GM12878 (cell line): ENCODE results near the gene MRPL54. TPM values are rescaled to one million over a fixed set of nuclear protein-coding genes. Genes with fewer than 3 reads are reported as not detected.
A peak's percentile ranks its signal among the peaks of the same experiment; 100 is the strongest.

Source experiments
- CREB1 ChIP-seq: IDR thresholded peaks from 2 replicates; pipeline ENCODE4 v1.6.1; 2012; ENCODE audit warnings: low read depth, mild to moderate bottlenecking, inconsistent platforms
- CREM ChIP-seq: IDR thresholded peaks from 2 replicates; pipeline ENCODE4 v1.6.1; 2014; ENCODE audit warnings: antibody characterized with exemption, low read depth
- E4F1 ChIP-seq: fragments of 450-650 bp; IDR thresholded peaks from 2 replicates; pipeline ENCODE4 v1.6.1; 2018; ENCODE audit warnings: borderline replicate concordance, mild to moderate bottlenecking; ENCODE audit not compliant: partially characterized antibody
- HDAC2 ChIP-seq: fragments of 200-600 bp; sonication (generic); IDR thresholded peaks from 2 replicates; pipeline ENCODE4 v1.6.1; 2017
- HDGF ChIP-seq: fragments of 450-650 bp; IDR thresholded peaks from 2 replicates; pipeline ENCODE4 v1.6.1; 2016; ENCODE audit warnings: antibody characterized with exemption
- MTA2 ChIP-seq: fragments of 450-650 bp; IDR thresholded peaks from 2 replicates; pipeline ENCODE4 v1.6.1; 2016; ENCODE audit warnings: low read depth, mild to moderate bottlenecking, moderate library complexity
- MTA3 ChIP-seq: IDR thresholded peaks from 2 replicates; pipeline ENCODE4 v1.6.1; 2012; ENCODE audit warnings: low read length, inconsistent platforms, borderline replicate concordance
- NR2C2 ChIP-seq: IDR thresholded peaks from 2 replicates; pipeline ENCODE4 v1.6.1; 2011; ENCODE audit warnings: borderline replicate concordance, low read depth; ENCODE audit not compliant: control insufficient read depth, insufficient read length
- RELA ChIP-seq: fragments of 450-650 bp; IDR thresholded peaks from 2 replicates; pipeline ENCODE4 v1.8.0; 2014; ENCODE audit warnings: borderline replicate concordance; ENCODE audit not compliant: partially characterized antibody
- SRF ChIP-seq, 2 experiments: IDR thresholded peaks; 2 replicates each; pipeline ENCODE4 v1.6.1; 2011; ENCODE audit warnings: low read depth in 2 of 2, low read length in 2 of 2, mild to moderate bottlenecking in 1 of 2, moderate library complexity in 1 of 2
- YY1 ChIP-seq: IDR thresholded peaks from 2 replicates; pipeline ENCODE4 v1.6.1; 2011; ENCODE audit warnings: low read depth, mild to moderate bottlenecking, low read length
- ZBTB11 ChIP-seq: fragments of 450-650 bp; formaldehyde crosslinking; IDR thresholded peaks from 2 replicates; pipeline ENCODE4 v1.5.0; 2022; ENCODE audit warnings: mild to moderate bottlenecking, missing genetic modification characterization
- ZBTB40 ChIP-seq: fragments of 450-650 bp; IDR thresholded peaks from 2 replicates; pipeline ENCODE4 v1.6.1; 2016; ENCODE audit warnings: mild to moderate bottlenecking, moderate library complexity, borderline replicate concordance
- polyA plus RNA-seq, 11 experiments: library from polyadenylated mRNA; depleted of rRNA in 4 of 11; unstranded in 6 of 11; stranded (reverse) in 5 of 11; fragments of >200 nt; fragmentation: Nextera tagmentation in 4 of 11; fragmentation: Illumina TruSeq in 1 of 11; extraction: Ambion mirVana in 4 of 11; extraction: Trizol in 1 of 11; gene quantifications; 1 replicate in 1 of 11; 2 replicates in 10 of 11; pipeline versions ENCODE4 v1.2.1 to v1.2.3, GENCODE V29; 2011 to 2016; ENCODE audit warnings: inconsistent platforms in 2 of 11, missing spikeins in 2 of 11, low read depth in 1 of 11
- total RNA-seq, 4 experiments: library from RNA; depleted of rRNA in 3 of 4; stranded (reverse); fragments of >200 nt in 3 of 4; fragmentation: Illumina TruSeq in 1 of 4; extraction: Trizol in 1 of 4; gene quantifications; 2 replicates each; pipeline versions ENCODE4 v1.2.1 to v1.2.3, GENCODE V29; 2013 to 2021
- TF ChIP-seq, protein P1 (sequence below), 3 experiments: IDR thresholded peaks in 2 of 3; conservative IDR thresholded peaks in 1 of 3; 2 replicates each; pipeline ENCODE4 v1.5.1; 2011; ENCODE audit warnings: low read depth in 3 of 3, low read length in 3 of 3, mild to moderate bottlenecking in 3 of 3, control low read depth in 2 of 3, moderate library complexity in 2 of 3, inconsistent platforms in 1 of 3, mixed read lengths in 1 of 3; ENCODE audit not compliant: control insufficient read depth in 2 of 3, insufficient read depth in 1 of 3; ENCODE audit errors: extremely low read depth in 1 of 3

Gene MRPL54
- total and polyA plus RNA-seq, 10 of the 15 experiments (the other 5 are each of a cell fraction or from before 2014, with no cell fraction given), result 3.1 to 98.7 (median 75.2) TPM

GRCh38 chr19:3762501-3763459 is at the start of gene MRPL54 (continued):
- peak; percentile 98 for TF ChIP-seq HDGF
- TF ChIP-seq SRF (IDR thresholded peaks at IDR 0.05; ENCODE audit: low read depth in 2 of 2, low read length in 2 of 2), result peak; percentile 84 to 94
- TF ChIP-seq CREB1, result peak; percentile 97
- TF ChIP-seq E4F1, result peak; percentile 66
- TF ChIP-seq ZBTB11 (CRISPR knock-in tag), result 0 out of 2 replicates have a peak, but pooled peaks have one; percentile 10
- TF ChIP-seq MTA3, result no peak
- no peak for TF ChIP-seq MTA2
- no peak for TF ChIP-seq HDAC2
- TF ChIP-seq, protein P1, sequence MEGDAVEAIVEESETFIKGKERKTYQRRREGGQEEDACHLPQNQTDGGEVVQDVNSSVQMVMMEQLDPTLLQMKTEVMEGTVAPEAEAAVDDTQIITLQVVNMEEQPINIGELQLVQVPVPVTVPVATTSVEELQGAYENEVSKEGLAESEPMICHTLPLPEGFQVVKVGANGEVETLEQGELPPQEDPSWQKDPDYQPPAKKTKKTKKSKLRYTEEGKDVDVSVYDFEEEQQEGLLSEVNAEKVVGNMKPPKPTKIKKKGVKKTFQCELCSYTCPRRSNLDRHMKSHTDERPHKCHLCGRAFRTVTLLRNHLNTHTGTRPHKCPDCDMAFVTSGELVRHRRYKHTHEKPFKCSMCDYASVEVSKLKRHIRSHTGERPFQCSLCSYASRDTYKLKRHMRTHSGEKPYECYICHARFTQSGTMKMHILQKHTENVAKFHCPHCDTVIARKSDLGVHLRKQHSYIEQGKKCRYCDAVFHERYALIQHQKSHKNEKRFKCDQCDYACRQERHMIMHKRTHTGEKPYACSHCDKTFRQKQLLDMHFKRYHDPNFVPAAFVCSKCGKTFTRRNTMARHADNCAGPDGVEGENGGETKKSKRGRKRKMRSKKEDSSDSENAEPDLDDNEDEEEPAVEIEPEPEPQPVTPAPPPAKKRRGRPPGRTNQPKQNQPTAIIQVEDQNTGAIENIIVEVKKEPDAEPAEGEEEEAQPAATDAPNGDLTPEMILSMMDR (IDR thresholded peaks at IDR 0.05 in 2 of 3, conservative IDR thresholded peaks at IDR 0.05 in 1 of 3; ENCODE audit: control insufficient read depth in 2 of 3, extremely low read depth in 1 of 3, insufficient read depth in 1 of 3, low read depth in 3 of 3, low read length in 3 of 3), result no peak
- no peak for TF ChIP-seq NR2C2
- TF ChIP-seq ZBTB40, result peak; percentile 89
- peak; percentile 93 for TF ChIP-seq YY1
- peak; percentile 87 for TF ChIP-seq RELA
- peak; percentile 97 for TF ChIP-seq CREM
